GM12801 (cell line): ENCODE data around the gene RILPL2.

Experiments used
- TF ChIP-seq, protein P1 (sequence below): IDR thresholded peaks from one replicate; pipeline ENCODE4 v1.5.1; 2011; ENCODE audit warnings: control low read depth; ENCODE audit not compliant: insufficient read length; ENCODE audit errors: extremely low read depth

Gene RILPL2

DNA sequence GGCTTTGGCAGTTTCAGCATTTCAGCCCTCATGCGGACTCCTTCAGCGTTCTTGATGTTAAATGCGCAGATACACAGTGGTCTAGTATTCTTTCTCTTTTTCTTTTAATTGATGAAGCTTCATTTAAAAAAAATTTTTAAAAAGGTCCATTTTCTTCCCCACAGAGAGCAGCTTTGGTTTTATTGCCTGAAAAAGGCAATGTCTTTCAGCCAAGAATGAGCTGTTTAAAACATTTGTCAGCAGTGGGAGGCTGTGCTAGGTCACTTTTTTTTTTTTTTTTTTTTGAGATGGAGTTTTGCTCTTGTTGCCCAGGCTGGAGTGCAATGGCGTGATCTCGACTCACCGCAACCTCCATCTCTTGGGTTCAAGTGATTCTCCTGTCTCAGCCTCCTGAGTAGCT, 39.1 kb downstream of the RILPL2 start:
- TF ChIP-seq, protein P1, sequence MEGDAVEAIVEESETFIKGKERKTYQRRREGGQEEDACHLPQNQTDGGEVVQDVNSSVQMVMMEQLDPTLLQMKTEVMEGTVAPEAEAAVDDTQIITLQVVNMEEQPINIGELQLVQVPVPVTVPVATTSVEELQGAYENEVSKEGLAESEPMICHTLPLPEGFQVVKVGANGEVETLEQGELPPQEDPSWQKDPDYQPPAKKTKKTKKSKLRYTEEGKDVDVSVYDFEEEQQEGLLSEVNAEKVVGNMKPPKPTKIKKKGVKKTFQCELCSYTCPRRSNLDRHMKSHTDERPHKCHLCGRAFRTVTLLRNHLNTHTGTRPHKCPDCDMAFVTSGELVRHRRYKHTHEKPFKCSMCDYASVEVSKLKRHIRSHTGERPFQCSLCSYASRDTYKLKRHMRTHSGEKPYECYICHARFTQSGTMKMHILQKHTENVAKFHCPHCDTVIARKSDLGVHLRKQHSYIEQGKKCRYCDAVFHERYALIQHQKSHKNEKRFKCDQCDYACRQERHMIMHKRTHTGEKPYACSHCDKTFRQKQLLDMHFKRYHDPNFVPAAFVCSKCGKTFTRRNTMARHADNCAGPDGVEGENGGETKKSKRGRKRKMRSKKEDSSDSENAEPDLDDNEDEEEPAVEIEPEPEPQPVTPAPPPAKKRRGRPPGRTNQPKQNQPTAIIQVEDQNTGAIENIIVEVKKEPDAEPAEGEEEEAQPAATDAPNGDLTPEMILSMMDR, result no peak

DNA sequence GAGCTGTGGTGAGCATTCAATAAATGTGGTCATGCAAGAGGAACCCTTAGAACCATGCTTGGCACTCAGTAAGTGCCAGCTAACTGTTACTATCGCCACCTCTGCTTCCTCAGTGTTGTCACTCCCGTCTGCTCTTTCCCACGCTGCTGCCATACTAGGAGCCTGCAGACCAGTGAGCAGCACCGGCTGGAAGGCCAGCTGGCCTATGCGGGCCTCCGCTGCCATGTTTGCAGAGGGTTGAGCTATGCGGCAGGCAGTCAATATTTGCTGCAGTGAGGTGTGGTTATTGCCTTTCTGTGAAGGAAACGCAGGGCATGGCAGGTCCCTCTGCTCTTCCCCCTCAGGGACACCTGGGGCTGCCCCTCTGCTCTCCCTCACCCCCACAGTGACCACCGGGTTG, 39.5 kb downstream of the RILPL2 start:
- TF ChIP-seq, protein P1, result no peak

DNA sequence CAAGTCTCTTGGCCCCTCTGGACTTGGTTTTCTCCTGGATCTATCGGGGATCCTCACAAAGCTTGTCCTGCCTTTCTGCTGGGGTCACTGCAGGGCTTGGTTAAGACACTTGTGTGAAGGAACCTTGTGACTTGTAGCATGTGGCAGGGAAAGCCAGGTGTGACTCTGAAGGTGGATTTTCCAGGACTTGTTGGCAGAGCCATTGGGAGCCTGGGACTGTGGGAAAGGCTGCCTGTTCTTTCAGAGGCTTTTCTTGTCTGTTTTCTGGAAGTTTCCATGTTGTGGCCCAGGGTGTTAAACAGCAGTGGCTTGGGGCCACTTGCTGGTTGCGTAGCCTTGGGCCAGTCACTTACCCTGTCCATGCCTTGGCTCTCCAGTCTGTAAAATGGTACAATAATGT, 39.9 kb downstream of the RILPL2 start:
- TF ChIP-seq, protein P1, result no peak

DNA sequence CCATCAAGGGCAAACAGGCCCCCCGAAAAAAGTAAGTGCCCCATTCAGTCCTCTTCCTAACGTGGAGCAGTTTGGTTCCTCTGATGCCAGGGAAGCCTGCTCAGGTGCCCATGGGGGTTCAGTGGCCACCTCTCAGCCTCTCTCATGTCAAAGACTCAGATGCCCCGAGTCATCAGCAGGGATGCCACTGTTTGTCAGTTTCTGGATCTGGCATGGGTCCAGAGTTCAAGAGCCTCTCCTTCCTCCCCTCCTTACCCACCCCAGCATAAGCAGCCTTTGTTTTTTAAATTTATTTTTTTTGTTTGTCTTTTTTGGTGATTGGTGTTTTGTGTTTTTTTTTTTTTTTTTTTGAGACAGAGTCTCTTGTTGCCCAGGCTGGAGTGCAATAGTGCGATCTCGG, 41.2 kb downstream of the RILPL2 start:
- TF ChIP-seq, protein P1, result no peak

DNA sequence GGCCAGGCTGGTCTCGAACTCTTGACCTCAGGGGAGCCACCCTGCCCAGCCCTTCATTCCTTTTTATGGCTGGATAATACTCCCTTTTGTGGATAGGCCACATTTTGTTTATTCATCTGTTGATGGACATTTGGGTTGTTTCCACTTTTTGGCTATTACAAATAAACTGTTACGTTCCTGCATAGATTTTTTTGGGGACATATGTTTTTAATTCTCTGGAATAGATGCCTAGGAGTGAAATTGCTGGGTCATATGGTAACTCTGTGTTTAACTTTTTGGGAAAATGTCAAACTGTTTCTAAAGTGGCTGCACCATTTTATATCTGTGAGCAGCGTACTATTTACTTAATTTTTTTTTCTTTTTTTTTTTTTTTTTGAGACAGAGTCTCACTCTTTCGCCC, 42.7 kb downstream of the RILPL2 start:
- TF ChIP-seq, protein P1, result no peak

DNA sequence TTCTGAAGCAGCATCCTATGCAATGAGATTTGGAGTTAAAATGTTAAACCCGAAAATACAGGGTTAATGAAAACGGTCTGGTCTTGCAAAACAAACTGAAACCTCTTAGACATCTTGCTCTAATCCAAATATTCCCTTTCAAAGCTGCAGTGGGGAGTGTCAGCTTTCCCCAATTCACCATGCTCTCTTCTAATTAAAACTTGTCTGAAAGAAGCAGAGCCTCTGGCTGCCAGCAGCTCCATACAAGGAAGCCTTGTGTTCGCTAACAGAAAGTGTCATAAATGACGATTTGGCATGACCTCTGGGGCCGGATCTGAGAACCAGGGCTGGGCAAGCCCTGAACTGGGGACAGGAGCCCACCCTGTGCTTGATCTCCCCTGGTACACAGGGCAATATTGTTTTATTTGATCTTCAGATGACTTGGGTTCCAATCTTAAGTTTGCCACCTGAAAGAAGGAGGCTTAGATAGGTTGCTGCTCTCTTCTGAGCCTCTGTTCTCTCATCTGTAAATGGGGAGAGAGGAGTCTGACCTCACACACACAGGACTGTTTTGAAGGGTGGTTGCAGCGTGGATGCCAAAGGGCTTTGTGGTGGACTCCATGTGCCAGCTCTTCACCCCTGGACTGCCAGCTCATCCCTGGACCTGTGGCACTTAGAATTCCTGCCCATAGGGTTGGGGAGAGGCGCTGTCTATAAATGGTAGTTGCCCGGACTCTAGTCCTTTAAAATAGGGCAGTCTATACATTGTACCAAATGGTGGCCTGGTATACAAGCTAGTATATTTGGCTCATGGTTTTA, 44.7 kb downstream of the RILPL2 start:
- TF ChIP-seq, protein P1, result no peak

DNA sequence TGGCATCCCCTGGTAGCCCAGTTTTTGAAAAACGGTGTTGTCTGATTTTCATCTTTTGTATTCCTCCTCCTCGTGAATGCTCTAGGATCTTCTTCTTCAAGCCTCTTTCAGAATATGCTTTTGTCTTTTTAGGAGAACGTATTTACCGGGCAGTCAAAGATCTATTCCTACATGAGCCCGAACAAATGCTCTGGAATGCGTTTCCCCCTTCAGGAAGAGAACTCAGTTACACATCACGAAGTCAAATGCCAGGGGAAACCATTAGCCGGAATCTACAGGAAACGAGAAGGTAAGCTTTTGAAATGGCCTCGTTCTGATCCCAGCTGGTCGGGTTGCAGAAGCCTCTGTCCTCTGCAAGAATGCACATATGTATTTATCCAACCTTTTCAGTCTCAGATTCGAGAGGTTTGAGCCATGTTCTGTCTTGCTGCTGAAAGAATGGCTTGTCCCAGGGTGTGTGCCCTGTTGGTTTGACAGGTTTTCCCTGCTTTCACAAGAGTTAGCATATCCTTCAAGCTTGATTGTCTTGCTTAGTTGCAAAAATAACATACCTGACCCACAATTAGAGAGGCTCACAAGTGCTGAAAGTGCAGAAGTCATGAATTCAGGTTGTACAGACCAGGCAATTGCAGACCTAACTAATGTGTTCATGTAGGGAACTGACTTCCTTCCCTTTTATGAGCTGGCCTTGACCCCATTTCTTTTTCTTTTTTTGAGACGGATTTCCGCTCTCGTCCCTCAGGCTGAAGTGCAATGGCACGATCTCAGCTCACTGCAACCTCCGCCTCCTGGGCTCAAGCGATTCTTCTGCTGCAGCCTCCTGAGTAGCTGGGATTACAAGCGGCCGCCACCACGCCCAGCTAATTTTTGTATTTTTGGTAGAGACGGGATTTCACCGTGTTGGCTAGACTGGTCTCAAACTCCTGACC, 45.7 kb downstream of the RILPL2 start:
- TF ChIP-seq, protein P1, result no peak
